Liver (tissue), 3 donors: ENCODE results near the gene AP5M1.
"Not testable (repeated sequence)": the region's sequence is repeated elsewhere in the genome, so short reads cannot be mapped to it uniquely, and the experiment has no call there.

Experiments used
- CTCF ChIP-seq: fragments of 150-350 bp; IDR thresholded peaks from 2 replicates; pipeline ENCODE4 v1.5.1; 2017; ENCODE audit warnings: improper control_type of control experiment, low read depth, low read length; ENCODE audit not compliant: missing input control
- FOXA2 ChIP-seq: IDR thresholded peaks from 2 replicates; pipeline ENCODE4 v1.6.1; 2016; ENCODE audit warnings: antibody characterized with exemption
- GABPA ChIP-seq, 2 donors: IDR thresholded peaks in 1 of 2; conservative IDR thresholded peaks in 1 of 2; 2 replicates each; pipeline ENCODE4 v1.6.1; 2016; ENCODE audit warnings: antibody characterized with exemption in 2 of 2, mild to moderate bottlenecking in 1 of 2, moderate library complexity in 1 of 2
- RXRA ChIP-seq, 2 donors: IDR thresholded peaks; 2 replicates each; pipeline ENCODE4 v1.6.1; 2017 to 2018; ENCODE audit warnings: antibody characterized with exemption in 2 of 2, mild to moderate bottlenecking in 1 of 2
- SP1 ChIP-seq: IDR thresholded peaks from 2 replicates; pipeline ENCODE4 v1.6.1; 2018; ENCODE audit warnings: antibody characterized with exemption, mild to moderate bottlenecking
- donor health status: healthy.
- donor health status: healthy.

GRCh38 chr14:57240115-57240514, 28.7 kb upstream of the AP5M1 start:
- TF ChIP-seq SP1; GABPA (IDR thresholded peaks at IDR 0.05 in 1 of 2, conservative IDR thresholded peaks at IDR 0.05 in 1 of 2); CTCF; RXRA (IDR thresholded peaks at IDR 0.05); FOXA2: not testable (repeated sequence)
